Smooth muscle cell (in vitro differentiated cells): ENCODE results near the gene MYOCD. TPM values are rescaled to one million over a fixed set of nuclear protein-coding genes. Genes with fewer than 3 reads are reported as not detected.

Experiments used
- DNase-seq: peaks from one replicate; lab custom pipeline; 2025; ENCODE audit not compliant: unreplicated experiment; lab: John Stamatoyannopoulos, UW
- H2AFZ ChIP-seq: fragments of 200-600 bp; sonication (generic); 2 replicates; pipeline ENCODE4 v1.6.0; 2016; ENCODE audit warnings: antibody characterized with exemption, low read depth, mild to moderate bottlenecking
- H3F3A ChIP-seq: fragments of 200-600 bp; sonication (generic); 2 replicates; pipeline ENCODE4 v1.6.0; 2017; ENCODE audit warnings: antibody characterized with exemption, low read depth
- H3K27ac ChIP-seq: fragments of 200-600 bp; sonication (generic); 2 replicates; pipeline ENCODE4 v1.5.1; 2016; ENCODE audit warnings: low read depth, mild to moderate bottlenecking
- H3K27me3 ChIP-seq: fragments of 200-600 bp; sonication (generic); 2 replicates; pipeline ENCODE4 v1.6.1; 2016; ENCODE audit warnings: low read depth, mild to moderate bottlenecking
- H3K36me3 ChIP-seq: fragments of 200-600 bp; sonication (generic); 2 replicates; pipeline ENCODE4 v1.5.1; 2016; ENCODE audit warnings: low read depth
- H3K4me1 ChIP-seq: fragments of 200-600 bp; sonication (generic); 2 replicates; pipeline ENCODE4 v1.5.1; 2016; ENCODE audit warnings: low read depth
- H3K4me2 ChIP-seq: fragments of 200-600 bp; sonication (generic); 2 replicates; pipeline ENCODE4 v1.6.0; 2016; ENCODE audit warnings: mild to moderate bottlenecking
- H3K4me3 ChIP-seq: fragments of 200-600 bp; sonication (generic); 2 replicates; pipeline ENCODE4 v1.5.1; 2016; ENCODE audit warnings: mild to moderate bottlenecking
- H3K79me2 ChIP-seq: fragments of 200-600 bp; sonication (generic); 2 replicates; pipeline ENCODE4 v1.6.0; 2016; ENCODE audit warnings: low read depth, mild to moderate bottlenecking
- H3K9ac ChIP-seq: fragments of 200-600 bp; sonication (generic); 2 replicates; pipeline ENCODE4 v1.6.0; 2016; ENCODE audit warnings: low read depth
- H3K9me3 ChIP-seq: fragments of 200-600 bp; sonication (generic); replicated peaks from 2 replicates; pipeline ENCODE4 v1.5.1; 2016; ENCODE audit warnings: low read depth
- H4K20me1 ChIP-seq: fragments of 200-600 bp; sonication (generic); 2 replicates; pipeline ENCODE4 v1.6.0; 2016; ENCODE audit warnings: low read depth
- CTCF ChIP-seq: fragments of 200-600 bp; sonication (generic); IDR thresholded peaks from 2 replicates; pipeline ENCODE4 v1.5.1; 2017; ENCODE audit warnings: borderline replicate concordance, mild to moderate bottlenecking, antibody characterized with exemption; ENCODE audit not compliant: insufficient read depth, poor library complexity, severe bottlenecking
- WGBS: methylation state at CpG from one replicate; pipeline ENCODE4 v1.1.7; 2016; ENCODE audit warnings: low lambda C conversion rate; 5-methylcytosine and 5-hydroxymethylcytosine counted together
- polyA plus RNA-seq: library from polyadenylated mRNA; unstranded; fragments of >200 nt; fragmentation: Nextera tagmentation; extraction: Ambion mirVana; gene quantifications from 2 replicates; pipeline ENCODE4 v1.2.1, GENCODE V29; 2016
- total RNA-seq: library from RNA; depleted of rRNA; stranded (reverse); fragments of >200 nt; gene quantifications from 2 replicates; pipeline ENCODE4 v1.2.3, GENCODE V29; 2014

MYOCD gene
- total and polyA plus RNA-seq, 2 experiments from 2014 or later = 0.58 to 1.8 TPM

DNA sequence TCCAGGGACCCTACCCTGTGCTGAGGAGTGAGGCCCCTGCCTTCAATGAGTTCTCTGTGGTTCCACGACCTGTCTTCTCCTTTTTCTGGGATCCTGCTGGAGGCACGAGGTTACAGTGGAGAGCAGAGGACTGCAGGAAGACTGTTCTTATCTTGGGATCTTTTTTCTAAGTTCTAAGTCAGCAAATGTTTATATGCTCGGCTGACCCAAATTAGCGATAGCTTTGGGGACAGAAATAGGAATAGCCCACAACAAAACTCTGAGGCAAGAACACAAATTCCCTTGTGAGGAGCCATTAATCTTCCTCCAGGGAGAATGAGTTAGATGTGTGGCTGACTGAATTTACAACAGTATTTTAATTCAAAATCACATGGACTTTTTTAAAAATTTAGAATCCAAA is 46.7 kb downstream of the MYOCD start:
- Histone ChIP-seq H3F3A (no peaks in the 10 kb centered on the region), H3K27ac (no peak overlapping the region), H3K36me3 (no peaks in the 10 kb centered on the region), H4K20me1 (no peaks in the 10 kb centered on the region), H3K27me3 (no peaks in the 10 kb centered on the region), H3K79me2 (no peaks in the 10 kb centered on the region), H3K4me3 (no peak overlapping the region), H3K4me2 (no peak overlapping the region), H3K9me3 (no peaks in the 10 kb centered on the region), H3K4me1 (no peaks in the 10 kb centered on the region), H2AFZ (no peak overlapping the region), H3K9ac (no peak overlapping the region)
- TF ChIP-seq CTCF = no peak
- DNase-seq = no peak
- 52% methylated on average over 4 of the region's 4 CpGs for WGBS

GRCh38 chr17:12712941-12713340 is 47.3 kb downstream of the MYOCD start:
- Histone ChIP-seq H3K9ac (no peak overlapping the region), H3K79me2 (no peaks in the 10 kb centered on the region), H3K4me1 (no peaks in the 10 kb centered on the region), H3K4me3 (no peak overlapping the region), H3F3A (no peaks in the 10 kb centered on the region), H3K36me3 (no peaks in the 10 kb centered on the region), H4K20me1 (no peaks in the 10 kb centered on the region), H3K27ac (no peak overlapping the region), H3K9me3 (no peaks in the 10 kb centered on the region), H2AFZ (no peak overlapping the region), H3K27me3 (no peaks in the 10 kb centered on the region), H3K4me2 (no peak overlapping the region)
- WGBS = 85% methylated on average over 3 of the region's 3 CpGs
- TF ChIP-seq CTCF = no peak
- no peak for DNase-seq

GRCh38 chr17:12719948-12720347 is 54.3 kb downstream of the MYOCD start:
- Histone ChIP-seq H2AFZ (no peak overlapping the region), H3K9ac (no peak overlapping the region), H3K27ac (no peak overlapping the region), H3K4me1 (no peaks in the 10 kb centered on the region), H3F3A (no peaks in the 10 kb centered on the region), H4K20me1 (no peaks in the 10 kb centered on the region), H3K36me3 (no peaks in the 10 kb centered on the region), H3K4me3 (no peak overlapping the region), H3K4me2 (no peak overlapping the region), H3K27me3 (no peaks in the 10 kb centered on the region), H3K9me3 (no peaks in the 10 kb centered on the region), H3K79me2 (no peaks in the 10 kb centered on the region)
- WGBS = 97% methylated on average over 11 of the region's 11 CpGs
- no peak for TF ChIP-seq CTCF
- no peak for DNase-seq

- Histone ChIP-seq H2AFZ (no peak overlapping the region), H3K9ac (no peak overlapping the region), H3K27ac (no peak overlapping the region), H3K27me3 (no peaks in the 10 kb centered on the region), H3K4me2 (no peak overlapping the region), H4K20me1 (no peaks in the 10 kb centered on the region), H3K4me1 (no peaks in the 10 kb centered on the region), H3F3A (no peaks in the 10 kb centered on the region), H3K4me3 (no peak overlapping the region), H3K9me3 (no peaks in the 10 kb centered on the region), H3K79me2 (no peaks in the 10 kb centered on the region), H3K36me3 (no peaks in the 10 kb centered on the region)
- no peak for DNase-seq
- no peak for TF ChIP-seq CTCF
- WGBS = 67% methylated on average over 1 of the region's 1 CpG
These were observed 55.9 kb downstream of the MYOCD start for GRCh38 chr17:12721581-12721980.
